HAP-1 (cell line): ENCODE data around the gene ARHGEF28.
A peak's percentile ranks its signal among the peaks of the same experiment; 100 is the strongest.

Source experiments
- DNase-seq, 2 experiments: peaks; one replicate each; pipeline ENCODE4 v3.0.0-alpha.2; 2016 to 2020; ENCODE audit warnings: low spot score in 2 of 2
- H3K27me3 ChIP-seq: fragments of 250-450 bp; sonication (Bioruptor Pico); 2 replicates; pipeline ENCODE4 v1.5.1; 2020; ENCODE audit warnings: low read depth, mild to moderate bottlenecking, moderate library complexity
- H3K36me3 ChIP-seq: fragments of 250-450 bp; sonication (Bioruptor Pico); replicated peaks from 2 replicates; pipeline ENCODE4 v1.5.1; 2020; ENCODE audit warnings: mild to moderate bottlenecking
- H3K4me1 ChIP-seq: fragments of 250-450 bp; sonication (Bioruptor Pico); 2 replicates; pipeline ENCODE4 v1.5.1; 2020; ENCODE audit warnings: mild to moderate bottlenecking
- H3K4me3 ChIP-seq: fragments of 250-450 bp; sonication (Bioruptor Pico); 2 replicates; pipeline ENCODE4 v1.5.1; 2020; ENCODE audit warnings: mild to moderate bottlenecking, moderate library complexity
- H3K9me3 ChIP-seq: fragments of 250-450 bp; sonication (Bioruptor Pico); 2 replicates; pipeline ENCODE4 v1.5.1; 2020; ENCODE audit warnings: mild to moderate bottlenecking, moderate library complexity
- in situ Hi-C: fragments of 300-500 bp; cut with MboI; formaldehyde crosslinking; loops from 3 replicates; pipeline ENCODE4 v1.14.3; 2020; ENCODE audit warnings: low sequenced_read_pairs, inconsistent platforms, mixed read lengths

ARHGEF28 gene

DNA sequence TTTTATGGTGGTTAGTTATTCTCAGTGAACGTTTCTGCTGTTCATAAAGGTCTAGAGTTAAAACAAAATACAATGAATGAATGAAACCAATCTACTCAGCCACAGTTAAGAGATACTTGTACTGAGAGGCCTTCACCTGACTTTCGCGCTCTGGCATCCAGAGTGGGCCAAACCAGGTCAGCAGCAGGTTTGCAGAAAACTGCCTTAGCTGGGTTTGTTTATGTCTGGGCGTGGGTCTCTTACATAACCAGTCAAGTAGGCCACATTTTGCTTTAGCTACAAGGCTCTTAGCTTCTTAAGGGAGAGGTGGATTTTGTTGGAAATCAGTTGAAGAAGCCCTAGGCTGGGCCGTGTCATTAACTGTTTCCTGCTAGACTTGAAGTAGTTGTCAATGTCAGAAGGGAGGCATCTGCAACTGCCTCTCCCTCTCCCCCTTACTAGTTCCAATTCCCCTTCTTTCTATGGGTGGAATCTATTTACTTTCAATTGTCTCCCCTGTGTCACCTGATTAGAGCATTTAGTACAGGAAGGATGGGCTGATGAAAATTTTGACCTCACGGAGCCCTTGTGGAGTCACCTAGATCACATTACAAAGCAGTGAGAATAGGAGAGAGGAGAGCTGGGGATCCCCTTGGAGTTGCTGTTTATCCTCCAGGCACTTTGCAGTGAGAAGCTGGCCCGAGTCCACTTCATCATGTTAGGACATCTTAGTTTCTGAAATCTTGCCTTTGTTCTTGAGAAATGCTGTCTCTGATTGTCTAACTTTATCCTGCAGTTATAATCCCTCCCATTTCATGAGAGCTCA lies 200.5 kb downstream of the ARHGEF28 start:
- DNase-seq = no peak

DNA sequence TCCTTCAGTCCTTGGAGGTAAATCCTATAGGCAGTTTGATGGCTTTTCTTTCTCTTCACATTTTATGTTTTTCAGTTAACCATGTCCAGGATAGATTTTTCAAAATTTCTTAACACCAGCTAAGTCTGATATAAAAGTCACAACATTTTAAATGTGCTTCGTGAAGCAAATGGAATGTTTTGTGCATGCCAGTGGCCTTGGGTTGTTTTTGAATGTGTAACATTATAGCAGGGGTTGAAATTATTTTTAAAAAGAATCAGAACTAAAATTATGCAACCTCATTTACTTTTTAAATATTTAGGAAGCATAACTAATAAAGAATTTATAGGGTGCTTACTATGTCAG lies 201.1 kb downstream of the ARHGEF28 start:
- Histone ChIP-seq H3K4me1 (no peaks in the 10 kb centered on the region), H3K9me3 (no peaks in the 10 kb centered on the region), H3K27me3 (no peaks in the 10 kb centered on the region; the same call in 1 of the 2 replicates), H3K4me3 (no peak overlapping the region), H3K36me3 (no peaks in the 10 kb centered on the region)
- DNase-seq = no peak
- in situ Hi-C loops = no loop called here

More for the DNA sequence above, 200.5 kb downstream of the ARHGEF28 start:
- in situ Hi-C loops = no loop called here
- Histone ChIP-seq H3K9me3 (no peaks in the 10 kb centered on the region), H3K4me3 (no peak overlapping the region), H3K27me3 (no peaks in the 10 kb centered on the region; the same call in none of the 2 replicates), H3K36me3 (no peaks in the 10 kb centered on the region), H3K4me1 (no peaks in the 10 kb centered on the region)

DNA sequence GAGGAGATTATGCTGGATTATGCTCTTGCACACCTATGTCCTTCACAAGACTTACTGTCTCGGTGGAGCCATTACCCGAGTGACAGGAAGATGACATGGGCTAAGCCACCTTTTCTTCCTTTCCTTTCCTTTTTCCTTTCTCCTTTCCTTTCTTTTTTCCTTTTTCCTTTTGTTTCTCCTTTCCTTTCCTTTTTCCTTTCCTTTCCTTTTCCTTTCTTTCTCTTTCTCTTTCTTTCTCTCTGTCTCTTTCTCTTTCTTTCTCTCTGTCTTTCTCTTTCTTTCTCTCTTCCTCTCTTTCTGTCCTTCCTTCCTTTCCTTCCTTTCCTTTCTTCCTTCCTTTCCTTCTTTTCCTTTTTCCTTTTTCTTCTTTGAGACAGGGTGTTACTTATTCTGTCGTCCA lies 202.5 kb downstream of the ARHGEF28 start:
- Histone ChIP-seq H3K9me3 (no peaks in the 10 kb centered on the region), H3K4me1 (no peaks in the 10 kb centered on the region), H3K27me3 (no peaks in the 10 kb centered on the region; the same call in 1 of the 2 replicates), H3K4me3 (no peak overlapping the region), H3K36me3 (no peaks in the 10 kb centered on the region)
- no peak for DNase-seq
- in situ Hi-C loops = no loop called here

DNA sequence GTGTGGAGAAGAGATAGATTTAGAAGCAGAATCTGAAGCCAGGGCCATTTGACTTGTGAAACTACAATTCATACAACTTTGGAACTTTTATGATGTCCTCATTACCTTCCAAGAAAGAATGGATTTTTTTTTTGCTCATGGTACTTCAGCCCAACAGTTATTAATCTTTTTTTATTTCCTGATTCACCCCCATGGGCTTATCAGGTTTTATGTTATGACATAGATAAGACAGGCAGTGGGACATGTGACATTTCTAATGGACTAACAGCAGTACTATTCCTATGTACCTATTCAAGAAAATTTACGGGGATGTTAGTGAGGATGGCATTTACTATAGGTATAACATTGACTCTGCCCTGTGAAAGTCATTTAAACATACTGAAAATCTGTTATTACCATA lies 204.7 kb downstream of the ARHGEF28 start:
- in situ Hi-C loops = no loop called here
- no peaks in the 10 kb centered on the region for H3K36me3 ChIP-seq

DNA sequence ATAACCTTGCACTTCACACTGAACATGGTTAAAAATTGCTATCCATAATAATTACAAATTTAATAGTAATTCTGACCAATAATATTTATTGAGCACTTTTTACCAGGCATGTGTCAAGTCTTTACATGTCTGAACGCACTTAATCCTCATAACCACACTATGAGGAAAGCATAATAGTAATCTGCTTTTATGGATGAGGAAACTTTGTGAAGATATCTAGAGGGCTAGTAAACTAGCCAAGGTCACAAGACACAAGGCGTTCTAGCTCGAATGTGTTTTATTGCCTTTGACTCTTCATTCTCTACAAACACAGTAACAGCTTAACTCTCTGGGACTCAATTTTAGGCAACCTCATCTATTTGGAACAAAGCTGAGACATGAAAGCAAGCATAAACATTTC lies 205.1 kb downstream of the ARHGEF28 start:
- Histone ChIP-seq H3K4me3 (no peak overlapping the region), H3K4me1 (no peaks in the 10 kb centered on the region), H3K36me3 (no peaks in the 10 kb centered on the region), H3K27me3 (no peaks in the 10 kb centered on the region; the same call in 1 of the 2 replicates), H3K9me3 (no peaks in the 10 kb centered on the region)
- no peak for DNase-seq
- in situ Hi-C loops = no loop called here

More for the DNA sequence above, 204.7 kb downstream of the ARHGEF28 start:
- no peak for DNase-seq
- no peaks in the 10 kb centered on the region; the same call in 1 of the 2 replicates for H3K27me3 ChIP-seq
- no peaks in the 10 kb centered on the region for H3K4me1 ChIP-seq
- H3K4me3 ChIP-seq = no peak overlapping the region
- H3K9me3 ChIP-seq = no peaks in the 10 kb centered on the region

DNA sequence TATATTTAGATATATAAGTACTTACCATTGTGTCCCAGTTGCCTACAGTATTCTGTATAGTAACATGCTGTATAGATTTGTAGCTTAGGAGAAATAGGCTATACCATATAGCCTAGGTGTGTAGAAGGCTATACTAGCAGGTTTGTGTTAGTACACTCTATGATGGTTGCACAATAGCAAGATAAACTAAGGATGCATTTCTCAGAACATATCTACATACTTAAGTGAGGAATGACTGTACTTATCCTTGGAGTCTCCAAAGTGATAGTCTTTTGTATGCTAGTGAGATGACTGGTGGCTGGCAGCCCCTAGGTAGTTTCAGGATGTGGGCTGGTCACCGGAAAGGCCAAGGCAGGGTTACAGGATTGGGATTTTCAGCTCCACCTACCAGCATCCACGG lies 208.7 kb downstream of the ARHGEF28 start:
- no peak overlapping the region for H3K4me3 ChIP-seq
- no peaks in the 10 kb centered on the region for H3K36me3 ChIP-seq
- H3K9me3 ChIP-seq = no peaks in the 10 kb centered on the region
- no peaks in the 10 kb centered on the region for H3K4me1 ChIP-seq
- no peak for DNase-seq
- no peaks in the 10 kb centered on the region for H3K27me3 ChIP-seq
- in situ Hi-C loops = no loop called here

DNA sequence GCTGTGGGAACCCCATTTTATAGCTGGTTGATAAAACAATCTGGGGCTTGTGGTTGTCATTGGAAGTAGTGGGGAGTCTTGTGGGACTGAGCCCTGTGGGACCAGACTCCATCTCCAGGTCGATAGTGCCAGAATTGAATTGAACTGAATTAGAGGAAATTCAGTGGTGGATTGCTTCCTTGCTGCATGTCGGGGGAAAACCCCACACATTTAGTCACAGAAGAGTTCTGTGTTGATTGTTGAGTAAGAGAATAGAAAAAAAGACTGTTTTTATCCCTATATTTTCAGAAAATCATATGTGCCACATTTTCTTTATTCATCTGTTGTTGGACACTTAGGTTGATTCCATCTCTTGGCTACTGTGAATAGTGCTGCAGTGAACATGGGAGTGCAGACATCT lies 209.7 kb downstream of the ARHGEF28 start:
- no peak for DNase-seq

DNA sequence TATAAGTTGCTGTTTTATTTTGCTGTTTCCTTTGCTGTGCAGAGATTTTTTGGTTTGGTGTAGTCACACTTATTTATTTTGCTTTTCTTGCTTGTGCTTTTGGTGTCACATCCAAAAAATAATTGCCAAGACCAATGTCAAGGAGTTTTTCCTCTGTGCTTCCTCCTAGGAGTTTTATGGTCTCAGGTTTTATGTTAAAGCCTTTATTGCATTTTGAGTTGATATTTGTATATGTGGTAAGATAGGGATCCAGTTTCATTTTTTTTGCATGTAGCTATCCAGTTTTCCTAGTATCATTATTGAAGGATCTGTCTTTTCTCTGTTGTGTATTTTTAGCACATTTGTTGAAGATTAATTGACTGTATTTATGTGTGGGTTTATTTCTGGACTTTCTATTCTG lies 210.6 kb downstream of the ARHGEF28 start:
- Histone ChIP-seq H3K9me3 (no peaks in the 10 kb centered on the region), H3K36me3 (no peaks in the 10 kb centered on the region), H3K4me1 (no peaks in the 10 kb centered on the region), H3K4me3 (no peak overlapping the region), H3K27me3 (no peaks in the 10 kb centered on the region)
- no peak for DNase-seq
- in situ Hi-C loops = no loop called here

More for the DNA sequence above, 209.7 kb downstream of the ARHGEF28 start:
- Histone ChIP-seq H3K36me3 (no peaks in the 10 kb centered on the region), H3K4me1 (no peaks in the 10 kb centered on the region), H3K27me3 (no peaks in the 10 kb centered on the region), H3K9me3 (no peaks in the 10 kb centered on the region), H3K4me3 (no peak overlapping the region)
- in situ Hi-C loops = no loop called here

DNA sequence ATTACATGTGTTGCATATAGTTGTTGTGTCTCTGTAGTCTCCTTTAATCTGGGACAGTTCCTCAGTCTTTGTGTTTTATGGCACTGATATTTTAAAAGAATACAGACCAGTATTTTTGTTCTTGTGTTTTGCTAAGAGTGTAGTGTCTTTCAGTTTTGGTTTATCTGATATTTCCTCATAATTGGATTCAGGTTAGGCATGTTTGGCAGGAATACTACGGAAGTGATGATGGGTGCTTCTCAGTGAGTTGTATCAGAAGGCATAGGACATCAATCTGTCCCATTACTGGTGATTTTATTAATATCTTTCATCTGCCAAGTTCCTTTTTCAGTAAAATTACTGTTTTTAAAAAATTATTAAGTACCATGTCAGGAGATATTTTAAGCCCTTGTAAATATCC lies 212.9 kb downstream of the ARHGEF28 start:
- in situ Hi-C loops = no loop called here
- no peaks in the 10 kb centered on the region for H3K36me3 ChIP-seq
- no peaks in the 10 kb centered on the region for H3K4me1 ChIP-seq
- no peak for DNase-seq
- no peaks in the 10 kb centered on the region for H3K9me3 ChIP-seq
- H3K4me3 ChIP-seq = no peak overlapping the region
- H3K27me3 ChIP-seq = no peaks in the 10 kb centered on the region

DNA sequence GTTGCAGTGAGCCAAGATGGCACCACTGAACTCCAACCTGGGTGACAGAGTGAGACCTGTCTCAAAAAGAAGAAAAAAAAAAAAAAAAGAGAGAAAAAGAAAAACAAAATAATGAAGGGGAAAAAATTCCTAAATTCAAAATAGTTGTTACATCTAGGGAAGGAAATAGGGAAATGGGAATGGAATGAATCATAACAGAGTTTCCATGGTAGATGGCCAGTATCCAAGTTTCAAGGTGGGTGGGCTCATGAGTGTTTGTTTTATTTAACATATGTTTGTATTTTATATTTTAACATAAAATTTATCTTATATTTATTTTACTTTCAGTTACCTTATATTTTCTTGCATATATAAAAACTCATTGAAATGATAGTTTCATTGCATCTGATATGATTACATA lies 215.6 kb downstream of the ARHGEF28 start:
- Histone ChIP-seq H3K9me3 (no peaks in the 10 kb centered on the region), H3K27me3 (no peaks in the 10 kb centered on the region), H3K36me3 (no peaks in the 10 kb centered on the region), H3K4me1 (no peaks in the 10 kb centered on the region), H3K4me3 (no peak overlapping the region)
- DNase-seq = no peak
- in situ Hi-C loops = no loop called here

DNA sequence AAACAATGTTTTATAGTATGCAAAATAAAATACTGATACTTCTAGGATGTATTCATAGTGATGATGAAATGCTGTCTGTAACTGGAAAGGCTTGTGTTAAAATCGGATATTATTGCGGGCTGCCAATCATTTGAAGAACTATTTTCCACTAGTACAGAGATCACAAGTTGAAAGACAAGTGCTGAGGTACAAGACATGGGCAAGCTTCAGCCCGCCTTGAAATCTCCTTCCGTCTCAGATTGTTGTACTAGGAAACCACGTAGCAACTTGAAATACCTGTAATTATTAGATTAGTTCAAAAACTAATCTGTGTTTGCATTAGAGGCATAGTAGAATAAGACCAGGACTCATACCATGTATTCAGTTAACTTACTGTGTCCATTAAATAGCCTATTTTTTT lies 218.2 kb downstream of the ARHGEF28 start:
- H3K4me3 ChIP-seq = no peak overlapping the region
- H3K27me3 ChIP-seq = no peaks in the 10 kb centered on the region
- H3K9me3 ChIP-seq = no peaks in the 10 kb centered on the region
- no peak for DNase-seq
- H3K4me1 ChIP-seq = no peaks in the 10 kb centered on the region
- in situ Hi-C loops = no loop called here
- no peaks in the 10 kb centered on the region for H3K36me3 ChIP-seq

DNA sequence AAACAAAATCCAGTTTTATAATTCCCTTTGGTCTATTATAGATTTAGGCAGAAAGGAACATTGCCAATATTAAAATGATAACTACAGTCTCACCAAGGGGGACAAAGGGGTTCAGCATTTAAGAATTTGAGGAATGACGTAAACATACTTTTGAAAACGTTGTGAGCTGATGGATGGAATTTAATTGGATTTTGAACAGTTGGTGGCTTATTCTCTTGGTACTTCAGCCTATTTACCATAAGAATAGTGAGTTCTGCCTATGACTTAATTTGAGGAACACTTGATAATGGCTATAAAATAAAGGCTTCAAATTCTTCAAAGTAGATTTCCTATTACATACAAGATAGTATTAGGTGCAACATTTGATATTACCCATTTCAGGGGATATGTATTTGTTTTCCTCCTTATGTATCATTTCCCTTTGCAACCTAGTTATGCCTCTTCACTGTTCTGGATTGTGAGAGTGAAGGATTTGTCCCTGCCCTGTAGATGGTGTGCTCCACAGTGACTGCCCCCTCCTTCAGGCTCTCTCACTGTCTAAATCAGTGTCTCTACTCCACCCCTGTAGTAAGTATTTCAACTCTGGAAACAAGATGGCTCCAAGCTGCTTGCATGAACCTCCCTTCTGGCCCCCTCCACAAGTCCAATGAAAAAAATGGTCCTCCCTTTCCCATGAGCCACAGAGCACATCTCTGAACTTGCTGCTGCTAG lies 225.6 kb downstream of the ARHGEF28 start:
- in situ Hi-C loops = no loop called here
- H3K4me1 ChIP-seq = peaks cover 4% of the 10 kb centered on the region
- DNase-seq = peak; percentile 21 to 52
- H3K27me3 ChIP-seq = no peaks in the 10 kb centered on the region
- no peaks in the 10 kb centered on the region for H3K9me3 ChIP-seq
- H3K36me3 ChIP-seq = no peaks in the 10 kb centered on the region
- H3K4me3 ChIP-seq = no peak overlapping the region

DNA sequence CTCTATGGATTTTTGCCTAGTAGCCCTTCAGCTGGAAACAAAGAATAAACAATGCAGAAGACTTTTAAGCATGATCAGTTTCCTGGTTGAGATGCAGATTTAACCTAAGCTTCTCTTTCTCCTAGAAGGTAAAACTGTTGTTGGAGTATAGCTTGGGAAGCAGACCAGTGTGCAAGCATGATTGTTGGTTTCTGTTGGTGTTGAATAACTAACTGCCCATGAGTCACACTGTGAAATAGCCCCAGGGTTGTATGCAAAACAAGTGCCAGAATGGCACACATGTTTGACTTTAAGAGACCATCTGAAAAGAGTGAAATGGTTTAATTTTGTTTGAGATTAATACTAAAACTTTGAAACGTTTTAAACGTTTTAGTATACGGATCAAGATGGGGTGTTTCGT lies 227.1 kb downstream of the ARHGEF28 start:
- no peak overlapping the region for H3K4me3 ChIP-seq
- no peaks in the 10 kb centered on the region for H3K27me3 ChIP-seq
- H3K4me1 ChIP-seq = peaks cover 4% of the 10 kb centered on the region
- DNase-seq = peak; percentile 15 to 22
- H3K9me3 ChIP-seq = no peaks in the 10 kb centered on the region
- H3K36me3 ChIP-seq = no peaks in the 10 kb centered on the region
- in situ Hi-C loops = no loop called here

DNA sequence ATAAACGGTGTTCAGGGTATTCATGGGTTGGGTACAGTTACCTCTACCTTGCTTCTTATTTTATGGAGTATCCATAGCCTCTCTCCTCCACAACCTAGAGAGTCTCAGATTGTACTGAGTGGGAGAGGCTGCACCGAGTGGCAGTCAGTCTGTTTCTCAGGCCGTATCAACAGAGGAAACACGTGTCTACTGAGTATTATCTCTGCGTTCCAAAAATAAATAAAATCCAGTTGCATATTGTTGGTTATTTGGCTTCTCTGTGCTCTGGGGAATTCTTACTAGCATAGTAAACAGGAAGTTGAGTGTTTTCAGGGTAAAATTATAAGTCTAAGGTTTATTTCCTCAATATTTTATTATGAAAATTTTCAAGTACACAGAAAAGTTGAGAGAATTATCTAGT lies 231.0 kb downstream of the ARHGEF28 start:
- Histone ChIP-seq H3K27me3 (no peaks in the 10 kb centered on the region), H3K9me3 (no peaks in the 10 kb centered on the region), H3K4me3 (no peak overlapping the region), H3K4me1 (no peaks in the 10 kb centered on the region; the same call in 1 of the 2 replicates), H3K36me3 (no peaks in the 10 kb centered on the region)
- in situ Hi-C loops = no loop called here
- DNase-seq = no peak
